GM13976 (cell line): ENCODE measurements around the gene RAB11FIP3.
A peak's percentile ranks its signal among the peaks of the same experiment; 100 is the strongest.

ENCODE experiments used
- DNase-seq: peaks from one replicate; pipeline ENCODE4 v3.0.0; 2012; ENCODE audit warnings: low spot score
- CTCF ChIP-seq: IDR thresholded peaks from 2 replicates; pipeline ENCODE4 v1.5.1; 2012; ENCODE audit warnings: borderline replicate concordance, mild to moderate bottlenecking; ENCODE audit not compliant: insufficient read depth; ENCODE audit errors: extremely low read depth, missing control alignments, control extremely low read depth
- in situ Hi-C: fragments of 300-500 bp; cut with MboI; formaldehyde crosslinking; loops from one replicate; pipeline ENCODE4 v1.12.0; 2022; ENCODE audit warnings: low sequenced_read_pairs, mixed read lengths, inconsistent platforms; ENCODE audit not compliant: unreplicated experiment

The RAB11FIP3 gene

GRCh38 chr16:558298-559020 is 133.0 kb downstream of the RAB11FIP3 start:
- in situ Hi-C loops, result no loop called here
- DNase-seq, result peak; percentile 52
- TF ChIP-seq CTCF, result no peak

GRCh38 chr16:559021-559380 is 133.6 kb downstream of the RAB11FIP3 start:
- in situ Hi-C loops, result no loop called here
- TF ChIP-seq CTCF, result no peak

GRCh38 chr16:559411-560203 is 134.2 kb downstream of the RAB11FIP3 start:
- DNase-seq, result peak; percentile 43
- in situ Hi-C loops, result no loop called here
- no peak for TF ChIP-seq CTCF

More at GRCh38 chr16:559021-559380, 133.6 kb downstream of the RAB11FIP3 start:
- no peak for DNase-seq

GRCh38 chr16:560204-560700 is 134.8 kb downstream of the RAB11FIP3 start, which contains the start of gene PRR35:
Gene PRR35 (plus strand): TSS chr16:560394. CDS start chr16:563295, 2,901 bp downstream.
- no peak for TF ChIP-seq CTCF
- in situ Hi-C loops, result no loop called here
- DNase-seq, result no peak

GRCh38 chr16:560701-561412 is 135.4 kb downstream of the RAB11FIP3 start:
- DNase-seq, result peak; percentile 42
- in situ Hi-C loops, result no loop called here
- no peak for TF ChIP-seq CTCF

- in situ Hi-C loops, result no loop called here
- DNase-seq, result no peak
- no peak for TF ChIP-seq CTCF
These were observed 136.0 kb downstream of the RAB11FIP3 start for GRCh38 chr16:561413-561794.
